Vagina (tissue), 2 donors: Measurements from ENCODE around the gene GNG4.

Source experiments
- CTCF ChIP-seq, 3 experiments: fragments of 450-650 bp in 2 of 3; fragments of 200-600 bp in 1 of 3; sonication (generic) in 1 of 3; IDR thresholded peaks; one replicate each; pipeline ENCODE4 v1.5.1; 2017 to 2019; ENCODE audit warnings: antibody characterized with exemption in 3 of 3, mild to moderate bottlenecking in 2 of 3, moderate library complexity in 2 of 3
- POLR2A ChIP-seq, 2 donors: fragments of 450-650 bp; IDR thresholded peaks; one replicate each; pipeline ENCODE4 v1.6.1; 2017; ENCODE audit warnings: antibody characterized with exemption in 2 of 2, mild to moderate bottlenecking in 2 of 2, moderate library complexity in 2 of 2

- TF ChIP-seq POLR2A (IDR thresholded peaks at IDR 0.05) (no peak), CTCF (IDR thresholded peaks at IDR 0.05) (no peak)
These were observed 116.0 kb downstream of the GNG4 start for GRCh38 chr1:235533476-235534168.
